ENCODE data around the gene FOXA2.
A peak's percentile ranks its signal among the peaks of the same experiment; 100 is the strongest.
"Not testable (repeated sequence)": the region's sequence is repeated elsewhere in the genome, so short reads cannot be mapped to it uniquely, and the experiment has no call there.

The FOXA2 gene

DNA sequence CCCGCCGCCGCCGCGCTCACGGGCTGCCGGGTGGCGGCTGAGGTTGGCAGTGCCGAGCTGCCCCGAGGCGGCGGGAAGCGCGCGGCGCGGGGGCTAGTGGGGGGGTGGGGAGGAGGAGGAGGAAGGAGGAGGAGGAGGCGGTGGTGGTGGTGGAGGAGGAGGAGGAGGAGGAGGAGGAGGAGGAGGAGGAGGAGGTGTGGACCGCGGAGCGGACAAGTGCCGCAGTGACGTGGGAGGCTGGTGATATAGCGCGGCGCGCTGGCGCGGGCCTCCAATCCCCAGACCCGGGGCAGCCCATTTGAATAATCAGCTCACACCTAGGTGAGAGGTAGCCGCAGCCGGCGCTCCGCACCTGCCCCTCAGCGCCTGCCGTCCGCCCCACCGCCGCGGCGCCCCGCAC is at the start of gene FOXA2:
Gene FOXA2 (minus strand): TSS at position 51 of the 400 bp plus-strand sequence. CDS start 294 bp downstream, outside the sequence.
- no peak for DNase-seq

DNA sequence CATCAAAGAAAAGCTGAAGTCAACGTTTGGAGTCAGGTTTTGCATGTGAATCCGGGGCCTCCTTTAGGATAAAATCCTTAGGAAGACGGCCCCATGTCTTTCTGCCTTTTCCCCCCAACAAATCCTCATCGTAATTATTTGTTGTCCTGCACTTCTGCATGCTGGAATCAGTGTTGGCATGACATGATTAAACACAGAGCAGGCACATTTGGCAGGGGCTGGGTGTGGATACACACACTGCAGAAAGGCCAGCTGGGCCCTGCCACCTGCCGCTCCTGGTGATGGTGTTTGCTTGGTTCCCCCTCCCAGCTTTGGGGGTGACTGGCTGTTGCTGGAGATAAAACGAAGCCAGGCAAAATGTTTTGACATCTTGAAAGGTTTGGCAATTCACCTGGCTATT is 46.3 kb upstream of the FOXA2 start:
- DNase-seq: peak in 1 of 14 donors; percentile 3

DNA sequence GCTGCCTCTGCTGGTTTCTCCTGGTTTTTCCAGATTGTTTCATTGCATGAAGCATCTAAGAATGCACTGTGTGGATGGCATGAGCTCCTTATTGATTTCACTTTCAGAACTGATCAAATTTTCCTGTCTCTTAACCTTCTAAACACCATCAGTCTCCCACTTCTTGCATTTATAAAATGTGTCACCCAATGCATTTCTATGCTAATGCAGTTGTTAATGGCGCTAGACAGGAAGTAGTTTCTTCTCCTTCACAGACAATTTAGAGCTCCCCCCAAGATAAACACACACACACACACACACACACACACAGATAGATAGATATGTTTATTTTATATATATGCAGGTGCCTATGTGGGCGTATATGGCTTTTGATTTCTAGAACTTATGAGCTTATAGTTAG is 45.6 kb upstream of the FOXA2 start:
- no peak for DNase-seq

DNA sequence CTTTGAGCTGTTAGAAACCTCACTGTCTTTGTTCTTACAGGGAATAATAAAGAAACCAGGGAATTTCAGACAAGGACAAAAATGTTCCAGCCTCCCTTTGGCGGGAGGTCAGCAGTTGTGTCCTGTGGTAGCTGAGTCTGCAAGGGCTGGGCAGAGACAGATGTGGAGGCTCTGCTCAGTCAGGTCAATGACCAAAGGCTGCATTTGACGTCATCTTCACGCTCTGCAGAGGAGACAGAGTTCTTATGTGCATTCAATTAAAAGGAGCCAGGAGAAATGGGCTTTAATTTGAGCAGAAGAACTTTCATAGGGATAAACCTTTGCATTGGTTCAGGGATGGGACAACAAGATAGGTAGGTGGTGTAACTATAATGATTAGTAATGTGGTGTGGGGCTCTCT is 45.1 kb upstream of the FOXA2 start:
- no peak for DNase-seq

DNA sequence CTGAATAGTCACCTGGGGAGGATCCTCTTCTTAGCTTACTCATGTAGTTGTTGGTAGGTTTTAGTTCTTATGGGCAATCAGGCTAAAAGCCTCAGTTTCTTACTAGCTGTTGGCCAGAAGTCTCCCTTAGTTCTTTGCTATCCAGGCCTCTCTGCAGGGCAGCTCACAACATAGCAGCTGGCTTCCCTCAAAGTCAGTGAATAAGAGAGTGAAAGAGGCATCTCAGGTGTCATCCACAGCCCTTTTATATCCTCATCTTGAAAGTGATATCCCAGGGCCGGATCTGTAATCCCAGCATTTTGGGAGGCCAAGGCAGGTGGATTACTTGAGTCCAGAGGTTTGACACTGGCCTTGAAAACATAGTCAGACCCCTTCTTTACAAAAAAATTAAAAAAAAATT is 42.1 kb upstream of the FOXA2 start:
- no peak for DNase-seq

DNA sequence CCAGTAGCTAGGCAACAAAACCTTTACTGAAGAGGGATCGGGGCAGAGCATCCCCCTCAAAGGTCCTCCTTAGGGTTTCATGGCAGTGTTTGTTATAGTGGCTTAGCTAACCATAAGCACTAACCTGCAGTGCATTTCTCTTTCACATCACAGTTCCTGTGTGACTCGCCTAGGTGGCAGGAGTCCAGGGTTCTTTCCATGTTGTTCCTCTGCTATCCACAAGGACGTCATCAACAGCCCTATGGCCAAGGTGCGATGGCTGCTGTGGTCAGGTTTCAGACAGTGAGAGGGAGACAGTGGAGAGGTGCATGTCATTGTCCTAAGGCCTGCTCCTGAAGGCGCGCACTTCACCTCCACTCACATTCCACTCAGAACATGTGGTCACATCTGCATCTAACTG is 38.8 kb upstream of the FOXA2 start:
- no peak for DNase-seq

DNA sequence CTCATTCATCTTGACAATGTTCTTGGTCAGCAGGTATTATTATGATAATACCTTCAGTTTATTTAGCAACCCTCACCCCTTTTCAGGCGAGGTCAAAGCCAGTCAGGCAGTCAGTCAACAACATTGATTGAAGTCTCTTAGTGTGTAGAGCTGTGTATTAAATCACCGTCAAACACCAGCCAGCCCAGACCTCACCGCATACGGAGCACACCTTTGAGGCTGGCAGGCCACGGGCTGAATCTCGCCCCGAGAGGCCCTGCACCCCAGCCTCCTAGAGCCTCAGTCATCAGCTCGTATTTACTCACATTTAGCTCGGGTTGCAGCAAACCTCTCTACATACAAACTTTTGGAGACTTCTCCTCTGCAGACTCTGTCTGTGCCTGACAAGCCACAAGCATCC is 36.0 kb upstream of the FOXA2 start:
- DNase-seq: no peak

DNA sequence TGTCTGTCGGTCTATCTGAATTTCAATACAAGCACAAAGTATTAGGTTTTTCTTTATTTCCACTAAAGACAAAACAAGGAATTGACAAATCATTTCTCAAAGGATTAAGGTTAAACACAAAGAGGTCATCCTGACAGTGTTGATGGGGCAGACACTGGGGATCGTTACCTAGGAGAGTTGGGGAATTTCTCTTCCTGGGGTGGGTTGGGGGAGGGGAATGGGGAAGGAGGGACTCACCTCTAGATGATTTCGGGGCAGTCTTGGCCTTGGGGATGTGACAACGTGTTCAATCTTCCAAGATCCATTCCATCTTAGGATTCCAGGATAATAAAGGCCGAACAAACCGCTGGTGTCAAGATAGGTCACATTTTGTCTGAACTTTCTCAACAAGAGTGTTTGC is 35.4 kb upstream of the FOXA2 start:
- DNase-seq: no peak

DNA sequence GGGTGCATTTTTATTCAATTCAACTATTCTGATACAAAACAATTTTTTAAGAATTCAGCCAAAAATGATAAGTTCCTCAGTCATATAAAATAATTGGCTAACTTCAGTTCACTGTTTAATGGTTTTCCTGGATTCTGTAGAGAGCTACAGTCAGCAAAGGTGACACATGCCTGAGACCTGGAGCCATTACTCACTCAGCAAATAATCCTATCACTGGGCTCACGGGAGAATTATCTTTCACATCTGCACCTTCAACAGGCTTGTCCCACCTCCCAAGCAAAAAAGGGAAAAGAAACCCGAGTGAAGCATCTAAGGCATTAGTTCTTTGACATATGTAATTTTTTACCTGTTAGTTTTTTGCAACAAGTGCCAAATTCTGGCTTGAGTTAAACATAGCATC is 34.9 kb upstream of the FOXA2 start:
- DNase-seq: no peak

DNA sequence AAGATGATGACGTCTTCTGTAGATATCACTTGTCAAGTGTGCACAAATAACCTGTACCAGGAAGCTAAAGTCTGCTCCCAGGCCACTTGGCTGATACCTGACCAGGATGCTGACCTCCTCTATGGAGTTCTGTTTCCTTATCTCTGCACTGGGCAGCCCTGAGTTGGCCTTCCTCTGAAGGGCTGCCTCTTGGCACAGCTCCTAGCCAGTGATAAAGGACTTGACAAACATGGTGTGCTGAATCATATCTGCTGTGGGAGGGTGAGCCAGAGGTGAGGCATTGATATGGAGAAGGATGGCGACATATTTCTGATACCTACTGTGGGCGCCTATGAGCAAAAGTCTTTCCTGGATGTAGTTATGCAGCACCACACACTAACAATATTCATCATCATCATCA is 32.8 kb upstream of the FOXA2 start:
- no peak for DNase-seq

DNA sequence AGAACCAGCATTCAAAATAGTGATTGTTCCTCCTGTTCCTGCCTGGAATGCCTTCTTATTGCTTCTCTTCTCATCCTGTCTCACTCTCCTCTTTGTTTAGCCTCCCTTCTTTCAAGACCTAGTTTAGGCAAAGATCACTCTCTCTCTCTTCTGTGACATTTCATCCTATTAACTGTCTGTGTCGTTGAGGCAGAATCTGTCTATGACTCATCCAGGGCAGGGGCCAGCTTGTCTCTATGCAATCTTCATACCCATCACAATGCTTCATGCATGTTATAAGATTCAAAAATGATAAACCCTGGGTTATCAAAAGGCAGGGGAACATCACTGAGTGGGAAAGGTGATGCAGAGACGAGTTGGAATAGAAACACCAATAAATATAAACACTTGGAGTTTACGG is 32.2 kb upstream of the FOXA2 start:
- no peak for DNase-seq

DNA sequence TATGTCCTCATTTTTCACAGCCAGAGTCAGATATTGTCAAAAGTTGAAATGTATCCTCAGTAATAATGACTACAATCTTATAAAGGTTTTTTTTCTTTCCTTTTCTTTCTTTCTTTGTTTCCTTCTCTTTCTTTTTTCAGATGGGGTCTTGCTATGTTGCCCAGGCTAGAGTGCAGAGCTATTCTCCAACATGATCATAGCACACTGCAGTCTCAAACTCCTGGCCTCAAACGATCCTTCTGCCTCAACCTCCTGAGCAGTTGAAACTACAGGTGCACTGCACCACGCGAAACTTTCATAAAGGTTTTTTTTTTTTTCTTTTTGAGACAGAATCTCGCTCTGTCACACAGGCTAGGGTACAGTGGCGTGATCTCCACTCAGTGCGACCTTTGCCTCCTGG is 31.1 kb upstream of the FOXA2 start:
- DNase-seq: no peak

DNA sequence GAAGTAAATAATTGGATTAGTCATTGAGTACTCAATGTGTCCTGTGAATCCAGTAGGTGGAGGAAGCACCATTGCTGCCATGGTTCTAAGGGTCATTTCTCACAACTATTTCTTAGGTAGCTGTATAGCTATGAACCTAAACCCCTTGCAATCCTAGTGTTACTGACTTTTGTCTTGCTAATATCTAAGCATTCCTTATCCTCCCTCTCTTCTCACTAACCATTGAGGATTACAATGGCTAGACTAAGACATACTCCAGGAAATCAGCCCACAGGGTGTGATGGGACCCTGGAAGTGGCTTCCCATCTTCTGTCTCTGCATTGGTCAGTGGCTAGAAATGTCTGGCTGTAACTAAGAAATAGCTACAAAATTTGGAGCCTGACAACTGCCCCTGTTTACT is 27.3 kb upstream of the FOXA2 start:
- no peak for DNase-seq

DNA sequence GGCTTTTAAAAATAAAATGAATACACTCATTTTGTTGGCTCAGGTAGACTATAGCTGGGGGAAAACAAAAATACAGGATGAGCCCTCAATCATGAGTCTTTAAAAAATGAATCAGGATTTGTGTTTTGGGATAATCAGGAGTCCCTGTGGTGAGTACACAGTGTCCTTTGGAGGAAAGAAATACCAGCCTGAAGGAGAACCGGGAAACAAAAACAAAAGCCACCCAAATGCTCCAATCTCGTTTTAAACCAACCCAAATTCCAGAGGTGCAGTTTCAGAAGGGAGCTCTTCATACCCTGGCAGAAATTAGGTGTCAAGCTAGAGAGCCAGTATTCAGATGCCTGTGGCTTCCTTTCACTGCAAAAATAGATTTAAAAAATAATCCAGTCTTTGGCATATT is 23.3 kb upstream of the FOXA2 start:
- DNase-seq: no peak

DNA sequence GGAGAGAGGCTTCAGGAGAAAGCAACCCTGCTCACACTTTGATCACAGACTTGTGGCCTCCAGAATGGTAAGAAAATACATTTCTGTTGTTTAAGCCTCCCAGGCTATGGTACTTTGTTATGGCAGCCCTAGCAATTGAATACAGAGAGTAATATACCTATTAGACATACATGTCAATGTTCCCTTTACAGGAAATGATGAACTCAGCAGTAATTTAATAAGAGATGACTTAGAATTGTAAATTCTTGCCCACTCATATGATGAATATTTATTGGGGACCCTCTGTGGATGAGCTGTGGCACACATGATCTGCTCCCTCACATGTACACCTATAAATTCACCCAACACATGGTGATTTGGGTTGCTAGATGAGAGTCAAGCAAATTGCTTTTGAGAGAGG is 20.4 kb upstream of the FOXA2 start:
- DNase-seq: no peak

DNA sequence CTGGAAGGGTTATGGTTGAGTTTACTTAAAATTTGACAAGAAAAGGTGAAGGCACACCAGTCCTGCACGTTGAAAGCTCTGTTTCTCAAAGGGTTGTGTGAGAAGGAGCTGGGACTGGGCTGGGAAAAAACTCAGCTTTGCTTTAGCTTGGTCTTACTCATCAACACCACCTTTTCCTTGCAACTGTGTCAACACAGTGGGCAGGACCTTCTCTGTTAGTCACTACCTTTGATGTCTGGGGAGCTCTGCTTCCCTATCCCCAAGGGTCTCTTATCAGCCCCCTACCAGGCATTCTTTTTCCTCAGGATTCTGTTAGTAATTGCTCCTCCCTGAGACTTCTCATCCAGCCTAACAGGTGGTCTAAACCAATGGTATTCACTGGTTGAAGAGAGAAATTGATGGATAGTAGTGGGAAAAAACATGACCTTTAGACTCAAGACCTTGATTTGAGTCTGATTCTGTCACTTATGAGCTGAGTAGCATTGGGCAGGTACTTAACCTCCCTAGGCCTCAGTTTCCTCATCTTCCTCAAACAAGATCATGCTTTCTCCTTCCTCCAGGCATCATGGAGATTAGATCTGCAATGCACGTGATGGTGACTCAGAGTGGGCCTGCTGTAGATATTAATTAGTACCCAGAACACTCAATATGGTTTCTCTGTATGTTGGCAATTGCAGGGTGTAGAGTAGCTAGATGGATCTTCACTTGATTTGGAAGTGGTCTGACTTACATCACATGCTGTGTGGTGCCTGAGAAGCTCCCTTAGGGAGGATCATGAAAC is 17.2 kb upstream of the FOXA2 start:
- DNase-seq: no peak

DNA sequence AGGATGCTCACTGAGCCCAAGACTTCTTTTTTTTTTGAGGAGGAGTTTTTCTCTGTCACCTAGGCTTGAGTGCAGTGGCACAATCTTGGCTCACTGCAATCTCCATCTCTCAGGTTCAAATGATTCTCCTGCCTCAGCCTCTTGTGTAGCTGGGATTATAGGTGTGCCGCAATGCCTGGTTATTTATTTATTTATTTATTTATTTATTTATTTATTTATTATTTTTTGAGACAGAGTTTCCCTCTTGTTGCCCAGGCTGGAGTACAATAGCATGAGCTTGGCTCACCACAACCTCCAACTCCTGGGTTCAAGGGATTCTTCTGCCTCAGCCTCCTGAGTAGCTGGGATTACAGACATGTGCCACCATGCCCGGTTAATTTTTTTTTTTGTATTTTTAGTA is 14.9 kb upstream of the FOXA2 start:
- not testable (repeated sequence) for DNase-seq

DNA sequence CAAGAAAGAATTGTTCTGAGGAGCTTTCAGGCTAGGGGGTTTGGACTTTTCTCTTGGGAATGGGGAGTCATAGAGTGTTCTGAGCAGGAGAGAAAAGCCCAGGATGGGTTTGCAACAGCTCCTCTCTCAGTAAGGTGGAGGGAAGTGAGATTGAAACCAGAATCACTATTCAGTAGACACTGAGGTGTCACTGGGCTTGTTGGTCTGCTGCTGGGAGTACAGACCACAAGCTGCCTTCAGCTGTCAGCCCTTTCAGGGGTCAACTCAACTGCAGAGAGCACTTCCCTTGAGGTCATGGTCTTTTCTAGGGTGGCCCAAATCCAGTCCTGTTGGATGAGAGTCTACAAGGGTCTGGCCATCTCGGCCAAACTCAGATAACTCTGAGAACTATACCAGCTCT is 12.9 kb upstream of the FOXA2 start:
- no peak for DNase-seq

DNA sequence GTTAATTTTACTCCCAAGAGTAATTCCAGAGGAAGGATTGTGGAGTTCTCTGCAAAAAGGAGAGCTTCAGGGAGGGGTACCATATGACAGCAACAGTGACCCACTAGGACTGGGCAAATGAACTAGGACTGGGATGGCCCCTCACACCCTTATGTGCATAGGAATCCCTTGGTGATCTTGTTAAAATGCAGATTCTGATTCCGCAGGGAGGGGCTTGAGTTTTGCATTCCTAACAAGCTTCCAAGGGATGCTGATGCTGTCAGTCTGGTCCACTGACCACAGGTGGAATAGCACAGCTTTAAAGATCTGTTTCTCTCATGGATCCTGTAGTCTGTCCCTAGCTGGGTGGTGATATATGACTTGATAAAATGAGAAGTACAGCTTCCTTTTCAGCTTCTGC is 6.3 kb upstream of the FOXA2 start:
- DNase-seq: no peak

DNA sequence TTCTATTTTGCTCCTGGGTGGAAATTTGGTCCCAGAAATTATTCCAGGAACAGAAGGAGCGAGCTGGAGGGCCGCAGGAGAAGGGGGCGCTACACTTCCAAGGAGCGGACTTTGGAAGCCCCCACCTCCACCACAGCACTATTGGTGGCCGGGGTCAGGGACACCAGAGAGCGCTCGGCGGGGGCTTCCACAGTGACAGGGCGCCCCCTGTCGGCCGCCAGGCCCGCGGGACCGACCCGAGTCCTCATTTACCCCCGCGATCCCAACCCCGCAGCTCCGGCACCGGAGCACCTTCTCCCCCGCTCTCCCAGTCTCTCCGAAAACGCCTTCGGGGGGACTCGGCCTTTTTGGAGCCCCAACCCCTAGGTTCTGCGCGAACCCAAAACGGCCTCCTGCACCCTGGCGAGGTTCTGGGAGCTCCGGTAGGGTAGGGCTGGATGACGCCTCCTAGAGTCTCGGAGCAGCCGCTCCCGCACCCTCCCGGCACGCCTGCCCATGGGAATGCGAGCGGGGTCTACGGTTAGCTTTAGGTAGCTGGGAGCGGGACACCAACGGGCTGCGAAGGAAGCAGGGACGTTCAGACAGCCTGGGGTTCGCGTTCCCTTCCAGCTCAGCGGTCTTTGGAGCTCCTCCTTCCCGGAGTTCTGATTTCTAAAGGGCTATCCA is 2.4 kb upstream of the FOXA2 start:
- DNase-seq: peak in 4 of 14 donors; percentile 3 to 37 (median 14)

DNA sequence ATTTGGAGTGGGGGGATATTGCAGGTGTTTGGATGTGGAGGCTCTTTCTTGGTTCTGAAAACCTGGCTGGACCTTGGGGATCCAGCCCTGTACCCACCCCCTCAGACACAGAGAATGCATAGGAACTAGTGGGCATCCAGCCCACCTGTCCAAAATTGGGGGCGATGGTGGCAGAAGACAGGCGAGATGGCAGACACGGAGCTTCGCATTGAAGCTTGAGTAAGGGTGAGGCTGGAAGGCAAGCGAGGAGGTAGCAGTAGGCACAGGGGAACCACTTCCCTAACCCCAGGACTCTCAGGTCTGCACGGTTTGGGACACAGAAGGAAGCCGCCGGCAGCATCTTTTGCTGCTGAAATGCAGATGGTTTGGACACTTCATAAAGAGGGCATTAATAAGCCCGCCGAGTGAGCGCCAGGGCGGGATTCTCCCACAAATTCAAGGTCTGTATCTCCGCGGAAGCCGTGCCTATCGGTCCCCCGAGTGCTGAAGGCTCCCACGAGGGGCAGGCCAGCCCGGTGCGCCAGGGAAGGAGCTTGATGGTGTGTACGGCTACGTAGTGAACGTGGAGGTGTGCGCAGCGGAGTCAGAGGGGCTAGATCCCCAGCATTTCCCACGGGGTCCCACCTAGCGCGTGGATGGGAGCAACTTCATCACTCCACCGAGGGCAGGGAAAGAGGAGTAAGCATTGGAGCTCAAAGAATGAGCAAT is 1.6 kb upstream of the FOXA2 start:
- DNase-seq: no peak

DNA sequence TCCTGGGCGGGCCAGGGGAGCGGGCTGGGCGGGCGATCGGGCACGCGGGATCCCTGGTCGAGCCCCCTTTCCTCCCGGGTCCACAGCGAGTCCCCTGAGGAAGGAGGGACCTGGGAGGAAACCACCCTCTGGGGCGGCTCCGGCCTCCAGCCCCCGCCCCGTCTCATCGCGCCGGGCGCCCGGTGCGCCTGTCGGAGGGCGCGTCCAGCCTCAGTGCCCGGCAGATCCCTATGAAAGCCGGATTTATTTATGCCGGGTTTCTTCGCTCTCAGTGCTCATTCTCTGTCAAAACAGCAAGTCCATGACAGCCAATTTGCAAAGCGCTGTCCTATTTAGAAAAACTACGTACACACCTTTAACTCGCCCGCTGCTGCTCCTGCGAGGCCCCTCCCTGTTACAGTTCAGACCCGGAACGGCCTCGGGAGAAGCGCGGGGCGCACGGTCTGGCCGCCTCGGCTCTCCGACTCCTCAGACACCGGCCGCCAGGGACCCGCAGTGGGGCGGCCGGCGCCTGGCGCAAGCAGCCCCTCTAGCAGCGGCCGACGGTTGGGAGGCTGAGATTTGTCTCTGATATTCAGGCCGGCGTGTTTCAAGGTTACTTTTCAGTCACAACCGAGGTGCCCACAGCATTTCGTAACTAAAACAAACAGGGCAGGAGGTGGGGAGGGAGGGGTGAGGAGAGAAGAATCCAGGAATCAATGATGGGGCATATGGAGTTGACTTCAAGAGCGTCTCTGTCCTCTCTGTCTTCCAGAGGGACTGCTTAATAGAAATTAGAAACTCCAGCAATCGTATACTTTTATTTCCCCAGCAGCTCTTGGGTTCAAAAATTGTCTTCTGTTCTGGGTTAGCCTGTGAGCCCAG is 782 bp upstream of the FOXA2 start:
- no peak for DNase-seq

Data from C1 segment of cervical spinal cord (tissue), 14 donors.